Measurements from ENCODE around the gene PEDS1. TPM values are rescaled to one million over a fixed set of nuclear protein-coding genes. Genes with fewer than 3 reads are reported as not detected.

Gene PEDS1
- total and polyA plus RNA-seq, 2 of the 13 experiments (the other 11 are each of a cell fraction or from before 2014, with no cell fraction given) = 30.5 to 93.9 TPM

DNA sequence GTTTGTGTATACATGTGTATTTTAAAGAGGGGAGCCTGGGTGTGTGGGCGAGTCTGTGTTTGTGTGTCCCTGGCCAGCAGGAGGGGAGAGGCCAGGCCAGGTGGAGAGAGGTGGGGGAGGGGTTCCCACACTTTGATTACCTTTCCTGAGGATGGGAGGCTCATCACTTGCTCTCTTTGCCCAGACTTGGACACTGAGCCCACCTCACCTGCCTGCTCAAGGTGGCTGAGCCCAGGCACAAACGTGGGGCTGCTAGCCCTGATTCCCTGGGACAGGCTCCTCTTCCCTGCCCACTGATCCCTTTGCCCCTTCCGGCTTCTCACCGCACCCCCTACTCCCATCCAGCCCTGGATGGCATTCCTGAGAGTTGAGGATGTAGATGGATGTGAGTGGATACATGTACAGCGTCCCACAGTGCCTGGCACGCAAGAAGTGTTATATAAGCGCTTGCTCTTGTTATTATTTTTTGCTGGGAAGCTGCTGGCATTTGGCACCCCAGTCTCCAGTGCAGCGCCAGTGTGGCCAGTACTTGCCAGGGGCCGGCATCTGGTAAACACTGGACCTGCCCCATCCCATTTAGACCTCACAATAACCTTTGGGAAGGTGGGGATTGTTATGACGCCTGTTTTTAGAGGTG lies 39.8 kb upstream of the PEDS1 start (continued):
- TF ChIP-seq, protein P1, sequence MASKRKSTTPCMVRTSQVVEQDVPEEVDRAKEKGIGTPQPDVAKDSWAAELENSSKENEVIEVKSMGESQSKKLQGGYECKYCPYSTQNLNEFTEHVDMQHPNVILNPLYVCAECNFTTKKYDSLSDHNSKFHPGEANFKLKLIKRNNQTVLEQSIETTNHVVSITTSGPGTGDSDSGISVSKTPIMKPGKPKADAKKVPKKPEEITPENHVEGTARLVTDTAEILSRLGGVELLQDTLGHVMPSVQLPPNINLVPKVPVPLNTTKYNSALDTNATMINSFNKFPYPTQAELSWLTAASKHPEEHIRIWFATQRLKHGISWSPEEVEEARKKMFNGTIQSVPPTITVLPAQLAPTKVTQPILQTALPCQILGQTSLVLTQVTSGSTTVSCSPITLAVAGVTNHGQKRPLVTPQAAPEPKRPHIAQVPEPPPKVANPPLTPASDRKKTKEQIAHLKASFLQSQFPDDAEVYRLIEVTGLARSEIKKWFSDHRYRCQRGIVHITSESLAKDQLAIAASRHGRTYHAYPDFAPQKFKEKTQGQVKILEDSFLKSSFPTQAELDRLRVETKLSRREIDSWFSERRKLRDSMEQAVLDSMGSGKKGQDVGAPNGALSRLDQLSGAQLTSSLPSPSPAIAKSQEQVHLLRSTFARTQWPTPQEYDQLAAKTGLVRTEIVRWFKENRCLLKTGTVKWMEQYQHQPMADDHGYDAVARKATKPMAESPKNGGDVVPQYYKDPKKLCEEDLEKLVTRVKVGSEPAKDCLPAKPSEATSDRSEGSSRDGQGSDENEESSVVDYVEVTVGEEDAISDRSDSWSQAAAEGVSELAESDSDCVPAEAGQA (IDR thresholded peaks at IDR 0.05; ENCODE audit: low read depth) = 0 out of 2 replicates have a peak, but pooled peaks have one; percentile 9
- TF ChIP-seq, protein P1 (CRISPR knock-in tag; IDR thresholded peaks at IDR 0.05; ENCODE audit: borderline replicate concordance) = no peak
- TF ChIP-seq ZNF703 (CRISPR knock-in tag; IDR thresholded peaks at IDR 0.05; ENCODE audit: borderline replicate concordance) = peak; percentile 70; the same call in 1 of the 2 replicates
- no peak for TF ChIP-seq DNMT1 (CRISPR knock-in tag; IDR thresholded peaks at IDR 0.05)
- peak; percentile 49; the same call in 1 of the 2 replicates for TF ChIP-seq ZKSCAN5 (CRISPR knock-in tag; IDR thresholded peaks at IDR 0.05)
- TF ChIP-seq ZNF367 (CRISPR knock-in tag; IDR thresholded peaks at IDR 0.05; ENCODE audit: borderline replicate concordance) = no peak
- TF ChIP-seq, protein P2, sequence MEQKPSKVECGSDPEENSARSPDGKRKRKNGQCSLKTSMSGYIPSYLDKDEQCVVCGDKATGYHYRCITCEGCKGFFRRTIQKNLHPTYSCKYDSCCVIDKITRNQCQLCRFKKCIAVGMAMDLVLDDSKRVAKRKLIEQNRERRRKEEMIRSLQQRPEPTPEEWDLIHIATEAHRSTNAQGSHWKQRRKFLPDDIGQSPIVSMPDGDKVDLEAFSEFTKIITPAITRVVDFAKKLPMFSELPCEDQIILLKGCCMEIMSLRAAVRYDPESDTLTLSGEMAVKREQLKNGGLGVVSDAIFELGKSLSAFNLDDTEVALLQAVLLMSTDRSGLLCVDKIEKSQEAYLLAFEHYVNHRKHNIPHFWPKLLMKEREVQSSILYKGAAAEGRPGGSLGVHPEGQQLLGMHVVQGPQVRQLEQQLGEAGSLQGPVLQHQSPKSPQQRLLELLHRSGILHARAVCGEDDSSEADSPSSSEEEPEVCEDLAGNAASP (CRISPR knock-in tag; IDR thresholded peaks at IDR 0.05; ENCODE audit: borderline replicate concordance) = no peak; the same call in 1 of the 2 replicates
- TF ChIP-seq ZFX (CRISPR knock-in tag; IDR thresholded peaks at IDR 0.05; ENCODE audit: low read depth) = peak; percentile 5; the same call in 1 of the 2 replicates
- TF ChIP-seq ZFP36L1 (CRISPR knock-in tag; IDR thresholded peaks at IDR 0.05) = peak; percentile 23; the same call in 1 of the 2 replicates
- 0 out of 2 replicates have a peak, but pooled peaks have one; percentile 6 for TF ChIP-seq CEBPG (CRISPR knock-in tag; IDR thresholded peaks at IDR 0.05)
- no peak for TF ChIP-seq ZFP62 (CRISPR knock-in tag; IDR thresholded peaks at IDR 0.05)
- TF ChIP-seq HNRNPH1 (optimal IDR thresholded peaks at IDR 0.05; ENCODE audit: low read depth, low read length) = peak; percentile 86
- TF ChIP-seq ZNF781 (CRISPR knock-in tag; IDR thresholded peaks at IDR 0.05; ENCODE audit: borderline replicate concordance, not compliant biosample characterization) = peak; percentile 20

Measured in HepG2 (cell line).